ENCODE measurements around the gene ULK2. TPM values are rescaled to one million over a fixed set of nuclear protein-coding genes. Genes with fewer than 3 reads are reported as not detected.
"Not testable (repeated sequence)": the region's sequence is repeated elsewhere in the genome, so short reads cannot be mapped to it uniquely, and the experiment has no call there.

ULK2 gene
- total RNA-seq, 1 experiment from 2014 or later = 12.7 TPM

- H3K4me1 ChIP-seq (ENCODE audit: control insufficient read depth in 1 of 2, insufficient read depth in 2 of 2, low read length in 2 of 2) = peaks cover 8 to 20% of the 10 kb centered on the region in 2 experiments; a peak in 2 of 4 replicates
- ATAC-seq (no peak), DNase-seq (ENCODE audit: low read depth, low spot score) (no peak)
- TF ChIP-seq SIN3A (IDR thresholded peaks at IDR 0.05; ENCODE audit: low read depth) (no peak), SP1 (IDR thresholded peaks at IDR 0.05; ENCODE audit: low read depth) (no peak), TCF7L2 (IDR thresholded peaks at IDR 0.05; ENCODE audit: borderline replicate concordance, extremely low read depth, insufficient read depth, insufficient read length) (no peak), EZH2 (IDR thresholded peaks at IDR 0.05) (no peak), EGR1 (IDR thresholded peaks at IDR 0.05; ENCODE audit: low read depth) (no peak), FOSL1 (IDR thresholded peaks at IDR 0.05; ENCODE audit: low read depth) (no peak), CBX3 (IDR thresholded peaks at IDR 0.05; ENCODE audit: low read depth) (no peak)
- no peaks in the 10 kb centered on the region for H3K36me3 ChIP-seq (ENCODE audit: control insufficient read depth in 1 of 2, insufficient read depth in 2 of 2, low read length in 2 of 2)
- H3K9me2 ChIP-seq (ENCODE audit: insufficient read depth) = no peaks in the 10 kb centered on the region
- ChIA-PET POLR2A (no interaction called here), CTCF (no interaction called here), RAD21 (ENCODE audit: low non-redundant PET in 1 of 2, low total read pairs in 2 of 2, uncharacterized antibody in 2 of 2, unreplicated experiment in 2 of 2) (no interaction called here)
- no peaks in the 10 kb centered on the region for H3K27me3 ChIP-seq (ENCODE audit: insufficient read depth, low read length)
- no peak overlapping the region for H3K27ac ChIP-seq (ENCODE audit: low read depth, low read length)
- H3K79me2 ChIP-seq (ENCODE audit: insufficient read depth, low read length) = no peaks in the 10 kb centered on the region
- no peaks in the 10 kb centered on the region; the same call in 1 of the 2 replicates for H4K20me1 ChIP-seq (ENCODE audit: insufficient read depth)
- H3K9ac ChIP-seq (ENCODE audit: low read length) = no peak overlapping the region
- no TSS peak for BruUV-seq (replicated peaks)
- no peak overlapping the region for H3K4me3 ChIP-seq (replicated peaks in 1 of 2; ENCODE audit: low read depth in 1 of 2, low read length in 2 of 2)
- intact Hi-C loops (cut with micrococcal nuclease) = no loop called here
- no peak overlapping the region for H2AFZ ChIP-seq (ENCODE audit: low read depth, low read length, poor library complexity, severe bottlenecking)
- no peak overlapping the region for H3K4me2 ChIP-seq (ENCODE audit: low read length)
- H3K9me3 ChIP-seq (ENCODE audit: control insufficient read depth in 1 of 2, insufficient read depth in 1 of 2, low read depth in 1 of 2, low read length in 2 of 2) = no peaks in the 10 kb centered on the region
Measured at GRCh38 chr17:19865021-19865420, 2.7 kb downstream of the ULK2 start.

GRCh38 chr17:19860647-19861177 lies 7.0 kb downstream of the ULK2 start:
- H3K4me3 ChIP-seq (replicated peaks in 1 of 2; ENCODE audit: low read depth in 1 of 2, low read length in 2 of 2); H3K27ac ChIP-seq (ENCODE audit: low read depth, low read length); H3K79me2 ChIP-seq (ENCODE audit: insufficient read depth, low read length); intact Hi-C loops (cut with micrococcal nuclease); BruUV-seq (replicated peaks); H3K4me2 ChIP-seq (ENCODE audit: low read length); ATAC-seq; H2AFZ ChIP-seq (ENCODE audit: low read depth, low read length, poor library complexity, severe bottlenecking); H3K9me3 ChIP-seq (ENCODE audit: control insufficient read depth in 1 of 2, insufficient read depth in 1 of 2, low read depth in 1 of 2, low read length in 2 of 2); H3K27me3 ChIP-seq (ENCODE audit: insufficient read depth, low read length); H3K9me2 ChIP-seq (ENCODE audit: insufficient read depth); RAD21 ChIA-PET (ENCODE audit: low non-redundant PET in 1 of 2, low total read pairs in 2 of 2, uncharacterized antibody in 2 of 2, unreplicated experiment in 2 of 2); H4K20me1 ChIP-seq (ENCODE audit: insufficient read depth); H3K9ac ChIP-seq (ENCODE audit: low read length); DNase-seq (ENCODE audit: low read depth, low spot score); POLR2A ChIA-PET; H3K36me3 ChIP-seq (ENCODE audit: control insufficient read depth in 1 of 2, insufficient read depth in 2 of 2, low read length in 2 of 2); H3K4me1 ChIP-seq (ENCODE audit: control insufficient read depth in 1 of 2, insufficient read depth in 2 of 2, low read length in 2 of 2): not testable (repeated sequence)
- CTCF ChIA-PET = interaction anchor here (0.7 kb wide), 1 partner anchor 234 kb away, joined by 3 read pairs; no protein-coding TSS in a partner anchor
